Dermis microvascular lymphatic vessel endothelial cell (primary cell): ENCODE measurements around the gene CDH8. TPM values are rescaled to one million over a fixed set of nuclear protein-coding genes. Genes with fewer than 3 reads are reported as not detected.

ENCODE experiments used
- DNase-seq, 2 donors: peaks; one replicate each; pipeline versions ENCODE4 v3.0.0 to v3.0.0-alpha.2; 2010; ENCODE audit warnings: low read depth in 2 of 2
- total RNA-seq: library from RNA; depleted of rRNA; stranded (reverse); fragments of >200 nt; gene quantifications from 2 replicates; pipeline ENCODE4 v1.2.1, GENCODE V29; 2014

Gene CDH8
- total RNA-seq, 1 donor from 2014 or later = not detected

DNA sequence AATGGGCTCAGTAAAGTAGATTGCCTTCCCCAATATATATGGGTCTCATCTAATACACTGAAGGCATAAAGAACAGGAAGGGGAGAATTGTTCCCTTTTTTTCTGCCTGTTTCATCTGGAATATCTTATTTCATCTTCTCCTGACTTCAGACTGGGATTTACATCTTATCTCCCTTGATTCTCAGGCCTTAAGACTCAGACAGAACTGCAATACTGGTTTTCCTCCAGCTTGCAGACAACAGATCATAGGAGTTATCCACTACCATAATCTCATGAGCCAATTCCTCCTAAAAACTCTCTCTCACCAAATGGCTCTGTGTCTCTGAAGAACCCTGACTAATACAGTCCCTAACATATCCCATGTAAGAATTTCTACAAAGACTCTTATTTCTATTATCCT is 390.7 kb downstream of the CDH8 start:
- no peak for DNase-seq

DNA sequence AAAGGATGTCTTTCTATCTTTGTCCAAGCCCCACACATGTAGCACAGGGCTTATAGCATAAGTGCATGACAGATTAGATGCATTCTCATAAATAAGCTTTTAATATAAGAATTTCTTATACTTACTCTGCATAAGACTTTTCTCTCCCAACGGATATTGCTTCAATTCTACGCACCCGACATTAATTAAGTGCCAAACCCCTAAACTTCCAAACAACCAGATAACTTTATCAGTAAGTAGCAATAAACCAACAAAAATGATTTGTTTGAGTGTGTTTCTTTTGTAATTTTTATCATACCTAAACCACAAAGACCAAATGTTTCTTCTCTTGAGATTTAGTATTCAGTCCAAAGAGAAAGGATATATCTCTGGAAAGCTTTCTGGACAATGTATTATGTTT is 391.5 kb downstream of the CDH8 start:
- no peak for DNase-seq

DNA sequence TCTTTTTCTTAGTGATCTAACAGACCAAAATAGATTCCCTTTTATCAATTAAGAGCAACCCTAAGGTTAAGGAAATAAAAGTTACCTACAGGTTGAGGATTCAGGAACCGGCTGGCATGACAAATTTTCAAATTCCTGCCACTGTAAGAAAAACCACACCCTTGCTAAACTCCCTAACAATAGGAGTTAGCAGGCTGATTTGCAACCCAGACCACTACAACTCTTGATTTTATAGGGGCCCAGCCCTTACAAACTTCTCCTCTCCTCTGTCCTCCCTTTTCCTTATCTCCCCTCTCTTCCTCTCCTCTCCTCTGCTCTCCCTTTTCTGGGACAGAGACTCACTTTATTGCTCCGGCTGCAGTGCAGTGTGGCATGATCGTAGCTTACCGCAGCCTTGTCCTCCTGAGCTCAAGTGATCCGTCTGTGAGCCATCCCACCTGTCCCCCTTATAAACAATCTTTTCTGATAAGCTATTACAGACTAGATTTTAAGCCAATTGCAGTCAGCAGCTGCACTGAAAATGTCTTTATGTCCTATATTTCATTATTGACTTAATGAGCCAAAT is 418.9 kb downstream of the CDH8 start:
- DNase-seq = no peak

DNA sequence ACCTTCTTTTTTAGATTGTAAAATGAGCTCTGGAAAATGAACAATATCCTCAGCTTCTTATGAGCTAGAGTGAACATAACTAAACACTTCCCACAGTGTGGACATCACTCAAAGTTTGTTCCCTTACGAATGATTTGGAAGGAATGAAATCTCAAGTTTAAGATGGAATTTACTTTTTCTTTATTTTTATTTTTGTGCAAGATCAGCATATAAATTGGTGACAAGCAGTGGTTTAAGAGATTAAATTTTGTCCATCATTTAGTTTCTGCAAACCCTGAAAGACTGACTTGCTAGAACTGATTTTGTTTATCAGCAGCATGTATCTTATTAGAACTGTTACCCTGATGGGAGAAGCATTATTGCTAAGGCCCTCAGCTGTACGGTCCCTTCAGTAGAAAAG is 420.1 kb downstream of the CDH8 start:
- DNase-seq = no peak

DNA sequence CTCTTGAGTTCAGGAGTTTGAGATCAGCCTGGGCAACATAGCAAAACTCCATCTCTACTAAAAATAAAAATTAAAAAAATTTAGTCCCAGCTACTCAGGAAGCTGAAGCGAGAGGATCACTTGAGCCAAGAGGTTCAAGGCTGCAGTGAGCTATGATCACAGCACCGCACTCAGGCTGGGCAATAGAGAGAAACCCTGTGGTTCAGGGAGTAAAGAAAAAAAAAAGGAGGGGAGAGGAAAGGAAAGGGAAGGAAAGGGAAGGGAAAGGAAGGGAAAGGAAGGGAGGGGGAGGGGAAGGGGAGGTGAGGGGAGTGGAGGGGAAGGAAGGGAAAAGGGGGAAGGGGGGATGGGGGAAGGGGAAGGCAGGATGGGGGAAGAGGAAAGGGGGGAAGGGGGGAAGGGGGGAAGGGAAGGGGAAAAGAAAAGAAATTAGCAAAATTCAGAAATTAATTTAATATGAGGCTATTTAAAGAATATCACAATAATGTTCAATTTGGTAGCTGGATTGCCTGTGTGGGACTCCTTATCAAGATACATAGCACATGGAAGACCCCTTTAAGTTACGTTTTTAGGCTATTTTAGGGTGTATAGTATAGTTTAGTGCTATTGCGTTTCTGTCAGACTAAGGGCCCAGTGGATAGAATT is 424.3 kb downstream of the CDH8 start:
- DNase-seq = no peak

DNA sequence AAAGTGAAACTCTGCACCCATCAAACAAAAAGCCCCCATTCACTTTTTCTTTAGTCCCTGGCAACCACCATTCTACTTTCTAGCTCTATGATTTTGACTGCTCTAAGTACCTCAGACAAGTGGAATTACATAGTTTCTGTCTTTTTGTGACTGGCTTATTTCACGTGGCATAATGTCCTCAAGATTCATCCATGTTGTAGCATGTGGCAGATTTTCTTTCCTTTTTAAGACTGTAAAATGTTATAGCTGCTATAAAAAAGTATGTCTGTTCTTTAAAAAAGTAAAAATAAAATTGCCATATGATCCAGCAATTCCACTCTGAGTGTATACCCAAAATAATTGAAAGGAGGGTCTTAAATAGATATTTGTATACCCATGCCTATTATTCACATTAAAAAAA is 429.7 kb downstream of the CDH8 start:
- no peak for DNase-seq
